H1 (cell line): ENCODE results near the gene BAIAP2. TPM values are rescaled to one million over a fixed set of nuclear protein-coding genes. Genes with fewer than 3 reads are reported as not detected.
A peak's percentile ranks its signal among the peaks of the same experiment; 100 is the strongest.

Experiments
- CTCF ChIA-PET: fragments of 300-600 bp; sonication (Branson Sonifier 250); formaldehyde crosslinking; loops from one replicate; lab custom pipeline; 2021; ENCODE audit not compliant: partially characterized antibody; lab: Charles Lee
- POLR2A ChIA-PET: fragments of 300-600 bp; sonication (Branson Sonifier 250); formaldehyde crosslinking; loops from one replicate; lab custom pipeline; 2021; ENCODE audit warnings: inconsistent platforms; ENCODE audit not compliant: partially characterized antibody; lab: Charles Lee
- DNase-seq, 2 experiments: peaks; one replicate each; pipeline versions ENCODE4 v3.0.0 to v3.0.0-alpha.2; 2010 to 2022; ENCODE audit warnings: low spot score in 2 of 2, low read depth in 1 of 2, mixed read lengths in 1 of 2
- FAIRE-seq: peaks from 2 replicates; lab custom pipeline; 2011; peaks lifted over from hg19 to GRCh38; lab: Jason Lieb, UNC
- H2AFZ ChIP-seq: 2 replicates; pipeline ENCODE4 v1.8.1; 2012; ENCODE audit warnings: low read length, inconsistent platforms
- H2AK5ac ChIP-seq: 2 replicates; pipeline ENCODE4 v1.6.1; 2013; ENCODE audit warnings: low read depth, low read length
- H2BK120ac ChIP-seq: replicated peaks from 2 replicates; pipeline ENCODE3; 2013; ENCODE audit warnings: low read depth, low read length, inconsistent platforms
- H2BK12ac ChIP-seq: 2 replicates; pipeline ENCODE4 v1.6.1; 2013; ENCODE audit warnings: low read depth, low read length
- H2BK15ac ChIP-seq: 2 replicates; pipeline ENCODE4 v1.6.1; 2013; ENCODE audit warnings: low read length
- H2BK20ac ChIP-seq: 2 replicates; pipeline ENCODE4 v1.6.1; 2013; ENCODE audit warnings: low read length
- H2BK5ac ChIP-seq: 2 replicates; pipeline ENCODE4 v1.6.1; 2013; ENCODE audit warnings: low read depth, low read length
- H3K14ac ChIP-seq: 2 replicates; pipeline ENCODE4 v1.6.1; 2013; ENCODE audit warnings: inconsistent platforms; ENCODE audit not compliant: insufficient read length
- H3K18ac ChIP-seq: 2 replicates; pipeline ENCODE4 v1.6.1; 2013; ENCODE audit warnings: low read length; ENCODE audit errors: extremely low read depth
- H3K23ac ChIP-seq: 2 replicates; pipeline ENCODE4 v1.6.1; 2013; ENCODE audit warnings: inconsistent platforms; ENCODE audit not compliant: insufficient read length
- H3K23me2 ChIP-seq: 2 replicates; pipeline ENCODE4 v1.6.1; 2013; ENCODE audit warnings: low read depth, low read length
- H3K27ac ChIP-seq: 2 replicates; pipeline ENCODE4 v1.6.1; 2011; ENCODE audit warnings: low read depth, low read length, inconsistent platforms
- H3K27me3 ChIP-seq, 4 experiments: replicated peaks in 1 of 4; 1 replicate in 1 of 4; 2 replicates in 3 of 4; pipeline versions ENCODE4 v1.6.1 to v1.8.1; 2011 to 2013; ENCODE audit warnings: low read length in 3 of 4, mild to moderate bottlenecking in 3 of 4, inconsistent platforms in 2 of 4, mixed read lengths in 2 of 4, moderate library complexity in 1 of 4; ENCODE audit not compliant: control insufficient read depth in 3 of 4, insufficient read depth in 3 of 4; ENCODE audit errors: extremely low read depth in 1 of 4
- H3K36me3 ChIP-seq, 4 experiments: 2 replicates each; pipeline versions ENCODE4 v1.6.1 to v1.8.1; 2011 to 2013; ENCODE audit warnings: mild to moderate bottlenecking in 4 of 4, low read length in 3 of 4, moderate library complexity in 2 of 4, control low read depth in 1 of 4, inconsistent platforms in 1 of 4; ENCODE audit not compliant: insufficient read depth in 4 of 4, control insufficient read depth in 2 of 4
- H3K4ac ChIP-seq: replicated peaks from 2 replicates; pipeline ENCODE3; 2013; ENCODE audit warnings: low read length, low read depth, mixed read lengths, inconsistent platforms; ENCODE audit not compliant: insufficient read length
- H3K4me1 ChIP-seq, 4 experiments: replicated peaks in 1 of 4; 1 replicate in 1 of 4; 2 replicates in 3 of 4; pipeline versions ENCODE4 v1.6.1 to v1.8.1; 2011 to 2013; ENCODE audit warnings: low read length in 3 of 4, inconsistent platforms in 2 of 4, mixed read lengths in 1 of 4; ENCODE audit not compliant: insufficient read depth in 4 of 4, control insufficient read depth in 3 of 4
- H3K4me2 ChIP-seq, 2 experiments: 2 replicates each; pipeline versions ENCODE4 v1.6.1 to v1.8.1; 2011 to 2013; ENCODE audit warnings: low read depth in 2 of 2, low read length in 2 of 2, control low read depth in 1 of 2, inconsistent platforms in 1 of 2, mild to moderate bottlenecking in 1 of 2; ENCODE audit not compliant: insufficient read depth in 1 of 2
- H3K4me3 ChIP-seq, 4 experiments: fragments of 200-600, 300-600 bp in 1 of 4; sonication (generic), shearing (Covaris generic), sonication (Bioruptor Twin) in 1 of 4; 2 replicates each; pipeline versions ENCODE4 v1.5.1 to v1.8.1; 2011 to 2016; ENCODE audit warnings: low read length in 4 of 4, low read depth in 3 of 4, control low read depth in 2 of 4, inconsistent platforms in 2 of 4, mild to moderate bottlenecking in 2 of 4, mixed read lengths in 1 of 4, moderate library complexity in 1 of 4; ENCODE audit not compliant: insufficient read depth in 2 of 4; ENCODE audit errors: extremely low read depth in 1 of 4
- H3K56ac ChIP-seq: replicated peaks from 2 replicates; pipeline ENCODE3; 2013; ENCODE audit warnings: low read depth, mild to moderate bottlenecking, mixed read lengths, low read length, inconsistent platforms; ENCODE audit not compliant: insufficient read length
- H3K79me1 ChIP-seq: 2 replicates; pipeline ENCODE4 v1.6.1; 2013; ENCODE audit warnings: low read depth, low read length, control low read depth
- H3K79me2 ChIP-seq, 2 experiments: 2 replicates each; pipeline versions ENCODE4 v1.6.1 to v1.8.1; 2012 to 2013; ENCODE audit warnings: low read length in 2 of 2, mild to moderate bottlenecking in 2 of 2, inconsistent platforms in 1 of 2; ENCODE audit not compliant: insufficient read depth in 2 of 2, control insufficient read depth in 1 of 2
- H3K9ac ChIP-seq, 4 experiments: replicated peaks in 1 of 4; 1 replicate in 1 of 4; 2 replicates in 3 of 4; pipeline versions ENCODE4 v1.6.1 to v1.8.1; 2011 to 2013; ENCODE audit warnings: low read depth in 3 of 4, low read length in 3 of 4, control low read depth in 2 of 4, mild to moderate bottlenecking in 2 of 4, moderate library complexity in 2 of 4, inconsistent platforms in 1 of 4; ENCODE audit errors: extremely low read depth in 1 of 4
- H3K9me3 ChIP-seq, 2 experiments: 2 replicates each; pipeline versions ENCODE4 v1.6.1 to v1.8.1; 2012 to 2013; ENCODE audit warnings: mild to moderate bottlenecking in 2 of 2, moderate library complexity in 2 of 2, control low read depth in 1 of 2, inconsistent platforms in 1 of 2, low read depth in 1 of 2, low read length in 1 of 2, mixed read lengths in 1 of 2; ENCODE audit not compliant: insufficient read depth in 2 of 2
- H4K20me1 ChIP-seq, 2 experiments: replicated peaks in 1 of 2; 2 replicates each; pipeline versions ENCODE3 to v1.8.1; 2011 to 2013; ENCODE audit warnings: inconsistent platforms in 2 of 2, low read length in 2 of 2, mild to moderate bottlenecking in 1 of 2; ENCODE audit not compliant: insufficient read depth in 2 of 2, control insufficient read depth in 1 of 2
- H4K5ac ChIP-seq: 2 replicates; pipeline ENCODE4 v1.6.1; 2013; ENCODE audit warnings: low read length, low read depth, mixed read lengths, inconsistent platforms; ENCODE audit not compliant: insufficient read length
- H4K8ac ChIP-seq: 2 replicates; pipeline ENCODE4 v1.8.0; 2013; ENCODE audit warnings: mild to moderate bottlenecking, moderate library complexity, low read length, inconsistent platforms; ENCODE audit not compliant: insufficient read depth; ENCODE audit errors: extremely low read depth
- H4K91ac ChIP-seq: replicated peaks from 2 replicates; pipeline ENCODE3; 2013; ENCODE audit warnings: low read length, mixed read lengths, inconsistent platforms; ENCODE audit not compliant: insufficient read length
- BACH1 ChIP-seq: IDR thresholded peaks from 2 replicates; pipeline ENCODE4 v1.6.1; 2012; ENCODE audit warnings: low read length, improper control_type of control experiment
- CBX5 ChIP-seq: fragments of 300-800, 300-1000 bp; sonication (generic); IDR thresholded peaks from 2 replicates; pipeline ENCODE4 v1.7.1; 2016; ENCODE audit warnings: antibody characterized with exemption, low read length, low read depth
- CBX8 ChIP-seq: fragments of 300-800, 300-1000 bp; sonication (generic); IDR thresholded peaks from 2 replicates; pipeline ENCODE4 v1.7.1; 2016; ENCODE audit warnings: low read depth, low read length, borderline replicate concordance
- CREB1 ChIP-seq: IDR thresholded peaks from 2 replicates; pipeline ENCODE4 v1.6.1; 2012; ENCODE audit warnings: inconsistent platforms
- E2F6 ChIP-seq: IDR thresholded peaks from 2 replicates; pipeline ENCODE4 v1.6.1; 2012; ENCODE audit warnings: inconsistent platforms
- GTF2F1 ChIP-seq: IDR thresholded peaks from 2 replicates; pipeline ENCODE4 v1.6.1; 2012; ENCODE audit warnings: low read depth, low read length, improper control_type of control experiment, borderline replicate concordance
- JUND ChIP-seq: IDR thresholded peaks from 2 replicates; pipeline ENCODE4 v1.6.1; 2011; ENCODE audit warnings: mild to moderate bottlenecking, improper control_type of control experiment, low read length
- POLR2AphosphoS5 ChIP-seq: IDR thresholded peaks from 2 replicates; pipeline ENCODE4 v1.6.1; 2011; ENCODE audit warnings: low read depth, low read length
- RBBP5 ChIP-seq: IDR thresholded peaks from 2 replicates; pipeline ENCODE4 v1.7.1; 2012; ENCODE audit warnings: low read depth, mild to moderate bottlenecking, inconsistent platforms, low read length, moderate library complexity, borderline replicate concordance
- SAP30 ChIP-seq: fragments of 300-600 bp; sonication (generic); IDR thresholded peaks from 2 replicates; pipeline ENCODE4 v1.7.1; 2012; ENCODE audit warnings: low read length, moderate library complexity, mild to moderate bottlenecking, inconsistent platforms; ENCODE audit not compliant: insufficient read depth, insufficient replicate concordance
- SIN3A ChIP-seq, 2 experiments: IDR thresholded peaks in 1 of 2; conservative IDR thresholded peaks in 1 of 2; 2 replicates each; pipeline ENCODE4 v1.6.1; 2011 to 2012; ENCODE audit warnings: low read length in 2 of 2, improper control_type of control experiment in 1 of 2, low read depth in 1 of 2, mild to moderate bottlenecking in 1 of 2
- TBP ChIP-seq: IDR thresholded peaks from 2 replicates; pipeline ENCODE4 v1.6.1; 2011; ENCODE audit warnings: low read depth, low read length, improper control_type of control experiment
- WGBS, 2 experiments: shearing (Covaris generic) in 1 of 2; methylation state at CpG; one replicate each; pipeline versions ENCODE4 v1.1.6 to v1.1.7; 2013 to 2015; ENCODE audit warnings: low lambda C conversion rate in 2 of 2, mixed read lengths in 2 of 2, inconsistent platforms in 1 of 2, low coverage in 1 of 2, missing lambda C conversion rate in 1 of 2; ENCODE audit not compliant: insufficient replicate concordance in 2 of 2, insufficient coverage in 1 of 2, insufficient read length in 1 of 2; ENCODE audit errors: extremely low coverage in 1 of 2, missing lambda C conversion rate in 1 of 2; 5-methylcytosine and 5-hydroxymethylcytosine counted together
- polyA plus RNA-seq, 7 experiments: library from polyadenylated mRNA; depleted of rRNA in 3 of 7; stranded (reverse) in 5 of 7; unstranded in 2 of 7; fragments of >200 nt in 5 of 7; fragments of 200-250 nt in 2 of 7; gene quantifications; 1 replicate in 5 of 7; 2 replicates in 1 of 7; 4 replicates in 1 of 7; pipeline versions ENCODE4 v1.2.1 to v1.2.3, GENCODE V29; 2011 to 2013; ENCODE audit warnings: missing spikeins in 2 of 7, mixed read lengths in 2 of 7
- total RNA-seq: library from RNA; stranded (reverse); fragmentation: NEBNext Ultra II Directional; extraction: Animal tissue kit (Norgen Biotek cat#: 25700); gene quantifications from 2 replicates; pipeline ENCODE4 v1.2.1, GENCODE V29; 2021
- TF ChIP-seq, protein P1 (sequence below): IDR thresholded peaks from 2 replicates; pipeline ENCODE4 v1.6.1; 2012; ENCODE audit warnings: inconsistent platforms

The BAIAP2 gene
- total and polyA plus RNA-seq, 2 of the 8 experiments (the other 6 are each of a cell fraction or from before 2014, with no cell fraction given) = 10.0 to 22.8 TPM

DNA sequence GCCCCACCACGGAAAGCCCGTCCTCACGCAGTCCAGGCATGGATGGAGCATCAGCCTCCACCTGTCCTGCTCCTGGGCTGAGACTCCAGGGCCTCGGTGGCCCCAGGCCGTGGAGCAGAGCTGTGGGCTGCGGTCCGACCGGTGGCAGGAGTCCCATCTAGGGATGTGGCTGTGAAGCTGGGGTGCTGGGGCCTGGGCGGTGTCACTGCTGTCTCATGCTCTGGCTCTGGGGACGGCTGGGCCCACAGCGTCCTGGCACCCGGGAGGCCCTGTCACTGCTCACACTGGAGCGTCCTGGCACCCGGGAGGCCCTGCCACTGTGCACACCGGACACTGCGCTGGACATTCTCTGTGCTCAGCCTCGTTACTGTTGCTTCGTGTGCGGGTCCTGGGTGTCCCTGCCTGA lies 8.4 kb downstream of the BAIAP2 start:
- Histone ChIP-seq H3K4me2 (no peak overlapping the region), H3K14ac (no peak overlapping the region), H3K9me3 (no peaks in the 10 kb centered on the region), H2BK5ac (no peak overlapping the region), H3K4me1 (peaks cover 0 to 8% (median 3%) of the 10 kb centered on the region in 4 experiments; a peak in 5 of 7 replicates), H2BK120ac (no peak overlapping the region), H4K8ac (no peak overlapping the region; the same call in 1 of the 2 replicates), H3K79me1 (peaks cover 22% of the 10 kb centered on the region), H4K5ac (no peak overlapping the region), H4K91ac (no peak overlapping the region), H3K23ac (no peak overlapping the region), H3K23me2 (no peaks in the 10 kb centered on the region), H2AK5ac (no peak overlapping the region), H3K9ac (no peak overlapping the region; a peak in 1 of 7 replicates), H3K79me2 (peaks cover 0 to 34% of the 10 kb centered on the region in 2 experiments; a peak in 2 of 4 replicates), H3K18ac (0 out of 2 replicates have a peak overlapping the region, but pooled peaks have one; percentile 6), H3K36me3 (no peaks in the 10 kb centered on the region), H2BK20ac (no peak overlapping the region), H3K4ac (no peak overlapping the region), H3K56ac (no peak overlapping the region), H3K27me3 (no peaks in the 10 kb centered on the region), H2BK12ac (no peak overlapping the region), H3K4me3 (no peak overlapping the region), H3K27ac (no peak overlapping the region), H4K20me1 (peaks cover 2 to 24% of the 10 kb centered on the region in 2 experiments), H2BK15ac (no peak overlapping the region), H2AFZ (no peak overlapping the region)
- FAIRE-seq (no peak), DNase-seq (no peak)
- WGBS, 2 experiments = 91% methylated on average over 19 of the region's 19 CpGs; no CpG with 5 or more reads in 1 of the 2 experiments
- POLR2A ChIA-PET = interaction anchor here (2.0 kb wide), 1 partner anchor 10 kb away, joined by 9 read pairs; no protein-coding TSS in a partner anchor
- CTCF ChIA-PET = interaction anchor here (0.9 to 15.3 kb wide), 6 partner anchors 18 to 147 kb away, joined by 3 to 103 read pairs (median 8); no protein-coding TSS in a partner anchor
- TF ChIP-seq, protein P1, sequence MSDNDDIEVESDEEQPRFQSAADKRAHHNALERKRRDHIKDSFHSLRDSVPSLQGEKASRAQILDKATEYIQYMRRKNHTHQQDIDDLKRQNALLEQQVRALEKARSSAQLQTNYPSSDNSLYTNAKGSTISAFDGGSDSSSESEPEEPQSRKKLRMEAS = no peak
- TF ChIP-seq SAP30 (no peak), SIN3A (conservative IDR thresholded peaks at IDR 0.05 in 1 of 2, IDR thresholded peaks at IDR 0.05 in 1 of 2; ENCODE audit: low read depth in 1 of 2, low read length in 2 of 2) (no peak), E2F6 (no peak), JUND (no peak), BACH1 (no peak), CBX5 (no peak), RBBP5 (no peak), POLR2AphosphoS5 (no peak), CREB1 (no peak), CBX8 (no peak), TBP (no peak), GTF2F1 (no peak)
